Endodermal cell (in vitro differentiated cells): ENCODE measurements around the gene TRIM46. TPM values are rescaled to one million over a fixed set of nuclear protein-coding genes. Genes with fewer than 3 reads are reported as not detected.

Source experiments
- DNase-seq: peaks from one replicate; pipeline ENCODE4 v3.0.0-alpha.2; 2017
- H3K27ac ChIP-seq: 2 replicates; pipeline ENCODE4 v1.5.1; 2013; ENCODE audit warnings: mild to moderate bottlenecking, low read depth, low read length, moderate library complexity
- H3K27me3 ChIP-seq: 2 replicates; pipeline ENCODE4 v1.6.1; 2013; ENCODE audit warnings: mild to moderate bottlenecking, low read length, moderate library complexity; ENCODE audit not compliant: insufficient read depth, control insufficient read depth, poor library complexity, severe bottlenecking
- H3K36me3 ChIP-seq: 2 replicates; pipeline ENCODE4 v1.7.0; 2013; ENCODE audit warnings: mild to moderate bottlenecking, low read length, moderate library complexity; ENCODE audit not compliant: control insufficient read depth, insufficient read depth
- H3K4me1 ChIP-seq: one replicate; pipeline ENCODE4 v1.7.0; 2013; ENCODE audit warnings: low read length; ENCODE audit not compliant: control insufficient read depth, insufficient read depth
- H3K4me3 ChIP-seq: 2 replicates; pipeline ENCODE4 v1.5.1; 2013; ENCODE audit warnings: mild to moderate bottlenecking, low read length, moderate library complexity
- H3K9ac ChIP-seq: 2 replicates; pipeline ENCODE4 v1.6.1; 2013; ENCODE audit warnings: mild to moderate bottlenecking, low read length, moderate library complexity; ENCODE audit not compliant: poor library complexity, severe bottlenecking; ENCODE audit errors: extremely low read depth
- H3K9me3 ChIP-seq: 2 replicates; pipeline ENCODE4 v1.6.1; 2013; ENCODE audit warnings: mild to moderate bottlenecking, low read length, moderate library complexity; ENCODE audit not compliant: control insufficient read depth
- H3K27ac Mint-ChIP-seq: 2 replicates; pipeline ENCODE4 v1.8.0; 2020; ENCODE audit warnings: mixed read lengths
- H3K27me3 Mint-ChIP-seq: 2 replicates; pipeline ENCODE4 v1.8.0; 2021; ENCODE audit warnings: mild to moderate bottlenecking, mixed read lengths; ENCODE audit not compliant: insufficient read depth
- H3K36me3 Mint-ChIP-seq: 2 replicates; pipeline ENCODE4 v1.8.0; 2020; ENCODE audit warnings: low read depth, mixed read lengths
- H3K4me1 Mint-ChIP-seq: 2 replicates; pipeline ENCODE4 v1.8.0; 2020; ENCODE audit warnings: mixed read lengths
- H3K4me3 Mint-ChIP-seq: 2 replicates; pipeline ENCODE4 v1.8.0; 2020; ENCODE audit warnings: mild to moderate bottlenecking, moderate library complexity, mixed read lengths
- H3K9me3 Mint-ChIP-seq: 2 replicates; pipeline ENCODE4 v1.8.0; 2020; ENCODE audit warnings: mild to moderate bottlenecking, mixed read lengths
- WGBS, 2 experiments: methylation state at CpG; one replicate each; pipeline versions ENCODE4 v1.1.5 to v1.1.7; 2013; ENCODE audit warnings: missing lambda C conversion rate in 2 of 2, mixed read lengths in 1 of 2; ENCODE audit not compliant: insufficient coverage in 1 of 2, insufficient read length in 1 of 2; 5-methylcytosine and 5-hydroxymethylcytosine counted together
- long read RNA-seq, 4 experiments: library from polyadenylated mRNA in 2 of 4; library from RNA in 1 of 4; library from capped mRNA in 1 of 4; stranded (forward) in 3 of 4; unstranded in 1 of 4; transcript quantifications; one replicate each; pipeline ENCODE4 v2.0.0, GENCODE V29; 2020 to 2021; ENCODE audit warnings: inconsistent platforms in 1 of 4
- polyA plus RNA-seq, 2 experiments: library from polyadenylated mRNA; stranded (reverse); fragments of 50-300 nt; gene quantifications; one replicate each; pipeline ENCODE4 v1.2.3, GENCODE V29; 2013
- total RNA-seq, 2 donors: library from RNA; stranded (reverse); fragmentation: NEBNext Ultra II Directional in 1 of 2; extraction: Animal tissue kit (Norgen Biotek cat#: 25700) in 1 of 2; gene quantifications; 2 replicates in 1 of 2; 3 replicates in 1 of 2; pipeline ENCODE4 v1.2.1, GENCODE V29; 2021
- TF ChIP-seq, protein P1 (sequence below): fragments of 200-600 bp; sonication (generic); conservative IDR thresholded peaks from 2 replicates; pipeline ENCODE4 v1.5.0; 2021; ENCODE audit warnings: antibody characterized with exemption, mild to moderate bottlenecking

TRIM46 gene, protein sequence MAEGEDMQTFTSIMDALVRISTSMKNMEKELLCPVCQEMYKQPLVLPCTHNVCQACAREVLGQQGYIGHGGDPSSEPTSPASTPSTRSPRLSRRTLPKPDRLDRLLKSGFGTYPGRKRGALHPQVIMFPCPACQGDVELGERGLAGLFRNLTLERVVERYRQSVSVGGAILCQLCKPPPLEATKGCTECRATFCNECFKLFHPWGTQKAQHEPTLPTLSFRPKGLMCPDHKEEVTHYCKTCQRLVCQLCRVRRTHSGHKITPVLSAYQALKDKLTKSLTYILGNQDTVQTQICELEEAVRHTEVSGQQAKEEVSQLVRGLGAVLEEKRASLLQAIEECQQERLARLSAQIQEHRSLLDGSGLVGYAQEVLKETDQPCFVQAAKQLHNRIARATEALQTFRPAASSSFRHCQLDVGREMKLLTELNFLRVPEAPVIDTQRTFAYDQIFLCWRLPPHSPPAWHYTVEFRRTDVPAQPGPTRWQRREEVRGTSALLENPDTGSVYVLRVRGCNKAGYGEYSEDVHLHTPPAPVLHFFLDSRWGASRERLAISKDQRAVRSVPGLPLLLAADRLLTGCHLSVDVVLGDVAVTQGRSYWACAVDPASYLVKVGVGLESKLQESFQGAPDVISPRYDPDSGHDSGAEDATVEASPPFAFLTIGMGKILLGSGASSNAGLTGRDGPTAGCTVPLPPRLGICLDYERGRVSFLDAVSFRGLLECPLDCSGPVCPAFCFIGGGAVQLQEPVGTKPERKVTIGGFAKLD
- total RNA-seq, result 1 to 10 TPM; 5.1 to 7.1 TPM
- polyA plus RNA-seq (2013, experiment 1 of 2), result 9.8 TPM
- 9.5 TPM for polyA plus RNA-seq (2013, experiment 2 of 2)
- long read RNA-seq, experiment 1, partial matches to known transcripts, result 1 of 2 reads
- long read RNA-seq, experiment 1, other reads (novel, unspliced or antisense), result 1 of 2 reads
- long read RNA-seq, experiment 2, partial matches to known transcripts, result 0 of 2 reads
- long read RNA-seq, experiment 2, other reads (novel, unspliced or antisense), result 2 of 2 reads
- long read RNA-seq, experiment 3, partial matches to known transcripts, result 1 of 11 reads
- long read RNA-seq, experiment 3, other reads (novel, unspliced or antisense), result 7 of 11 reads
- long read RNA-seq, experiment 4, partial matches to known transcripts, result 0 of 1 reads
- long read RNA-seq, experiment 4, other reads (novel, unspliced or antisense), result 1 of 1 reads

DNA sequence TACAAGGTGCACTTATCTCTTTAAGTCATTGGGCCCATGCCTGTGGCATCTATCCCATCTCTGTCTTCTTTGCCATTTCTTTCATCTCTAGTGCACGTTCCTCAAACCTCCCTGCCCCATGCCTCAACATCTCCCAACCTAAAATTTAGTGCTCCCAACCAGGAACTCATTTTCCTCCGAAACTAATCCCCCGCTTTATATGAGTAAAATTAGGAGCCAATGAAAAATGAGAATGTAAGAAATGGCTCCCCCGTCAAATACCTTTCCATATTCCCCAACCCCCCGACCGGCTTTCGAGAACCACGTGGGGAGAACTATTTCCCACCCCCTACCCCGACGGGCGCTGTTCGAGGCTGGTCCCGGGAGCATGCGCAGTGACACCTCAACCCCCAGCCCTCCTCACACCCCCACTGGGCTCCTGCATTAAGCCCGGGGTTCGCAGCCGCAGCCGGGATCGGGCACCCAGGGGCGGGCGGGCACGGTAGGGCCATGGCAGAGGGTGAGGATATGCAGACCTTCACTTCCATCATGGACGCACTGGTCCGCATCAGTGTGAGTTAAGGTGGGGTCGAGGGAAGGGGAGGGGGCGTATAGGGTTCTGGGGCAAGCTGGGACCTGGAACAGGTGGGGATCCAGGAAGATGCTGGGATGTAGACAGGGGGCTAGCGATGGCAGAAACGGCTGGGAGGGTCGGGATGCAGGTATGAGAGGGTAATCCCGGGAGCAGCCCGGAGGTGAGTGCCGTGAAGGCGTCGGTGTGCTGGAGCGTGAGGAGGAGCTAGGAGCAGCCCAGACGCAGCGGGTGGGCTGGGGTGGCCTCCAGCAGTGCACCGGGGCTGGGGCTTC is at the start of gene TRIM46:
TSS of gene TRIM46 (plus strand) at position 372 of the 846 bp plus-strand sequence. CDS start at position 490, 118 bp downstream.
- peaks cover 16% of the 10 kb centered on the region for H3K36me3 Mint-ChIP-seq
- H3K4me1 Mint-ChIP-seq, result peaks cover 14% of the 10 kb centered on the region
- H3K9me3 Mint-ChIP-seq, result no peaks in the 10 kb centered on the region
- H3K4me3 ChIP-seq, result peak within 1 kb of the TSS; percentile 94
- H3K27ac Mint-ChIP-seq, result peak within 1 kb of the TSS; percentile 96
- H3K27me3 ChIP-seq, result no peaks in the 10 kb centered on the region
- no peaks in the 10 kb centered on the region for H3K4me1 ChIP-seq
- peak within 1 kb of the TSS; percentile 45 for H3K27ac ChIP-seq
- 0% methylated on average over 9 to 35 of the region's 38 CpGs for WGBS, 2 experiments
- DNase-seq, result peak; percentile 86
- H3K36me3 ChIP-seq, result peaks cover 26% of the 10 kb centered on the region
- H3K4me3 Mint-ChIP-seq, result peak within 1 kb of the TSS; percentile 97
- peaks cover 15% of the 10 kb centered on the region for H3K27me3 Mint-ChIP-seq
- no peaks in the 10 kb centered on the region for H3K9me3 ChIP-seq
- H3K9ac ChIP-seq, result peak within 1 kb of the TSS; percentile 81
- TF ChIP-seq, protein P1, sequence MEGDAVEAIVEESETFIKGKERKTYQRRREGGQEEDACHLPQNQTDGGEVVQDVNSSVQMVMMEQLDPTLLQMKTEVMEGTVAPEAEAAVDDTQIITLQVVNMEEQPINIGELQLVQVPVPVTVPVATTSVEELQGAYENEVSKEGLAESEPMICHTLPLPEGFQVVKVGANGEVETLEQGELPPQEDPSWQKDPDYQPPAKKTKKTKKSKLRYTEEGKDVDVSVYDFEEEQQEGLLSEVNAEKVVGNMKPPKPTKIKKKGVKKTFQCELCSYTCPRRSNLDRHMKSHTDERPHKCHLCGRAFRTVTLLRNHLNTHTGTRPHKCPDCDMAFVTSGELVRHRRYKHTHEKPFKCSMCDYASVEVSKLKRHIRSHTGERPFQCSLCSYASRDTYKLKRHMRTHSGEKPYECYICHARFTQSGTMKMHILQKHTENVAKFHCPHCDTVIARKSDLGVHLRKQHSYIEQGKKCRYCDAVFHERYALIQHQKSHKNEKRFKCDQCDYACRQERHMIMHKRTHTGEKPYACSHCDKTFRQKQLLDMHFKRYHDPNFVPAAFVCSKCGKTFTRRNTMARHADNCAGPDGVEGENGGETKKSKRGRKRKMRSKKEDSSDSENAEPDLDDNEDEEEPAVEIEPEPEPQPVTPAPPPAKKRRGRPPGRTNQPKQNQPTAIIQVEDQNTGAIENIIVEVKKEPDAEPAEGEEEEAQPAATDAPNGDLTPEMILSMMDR, result no peak

DNA sequence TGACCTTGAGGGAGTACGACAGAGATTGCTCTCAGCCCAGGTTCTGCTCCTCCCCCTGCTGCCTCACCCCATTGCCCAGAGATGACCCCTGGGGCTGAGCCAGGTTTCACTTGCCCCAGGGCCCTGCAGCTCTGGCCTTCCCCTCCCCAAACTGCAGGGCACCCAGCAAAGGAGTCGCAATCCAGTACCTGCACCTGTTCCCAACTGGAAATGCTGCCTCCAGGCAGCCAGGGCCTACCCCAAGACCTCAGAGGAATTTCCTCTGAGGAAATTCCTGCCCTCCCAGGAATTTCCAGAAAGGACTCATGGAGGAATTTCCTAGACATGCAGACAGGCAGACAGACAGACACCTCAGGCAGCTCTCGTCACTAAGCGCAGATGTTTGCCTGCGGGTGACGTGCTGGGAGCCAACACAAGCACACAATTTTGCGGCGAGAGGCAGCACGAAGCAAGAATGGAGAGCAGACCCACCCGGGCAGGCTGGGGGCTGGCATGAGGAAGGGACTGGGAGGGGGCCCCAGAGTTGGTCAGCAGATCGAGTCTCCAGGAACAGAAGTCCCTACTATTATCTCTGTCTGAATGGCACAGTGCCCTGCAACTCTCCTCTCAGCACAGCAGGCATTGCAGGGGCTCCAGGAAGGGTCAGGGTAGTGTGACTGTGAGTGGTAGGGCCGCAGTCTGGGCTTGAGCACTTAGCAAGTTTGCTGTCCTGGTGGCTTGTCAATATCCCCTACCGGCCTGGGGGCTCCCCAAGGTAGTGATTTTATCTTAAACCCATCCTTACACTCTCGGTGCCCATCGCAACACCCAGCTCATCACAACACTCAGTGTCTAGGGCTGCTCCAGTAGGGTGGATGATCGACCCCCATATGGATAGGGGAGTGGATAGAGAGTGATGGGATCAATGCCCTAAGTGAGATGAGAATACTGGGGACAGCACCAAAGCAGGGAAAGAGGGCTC is 48.9 kb upstream of the TRIM46 start:
- TF ChIP-seq, protein P1, result no peak
- Histone ChIP-seq H3K9ac (no peak overlapping the region), H3K4me3 (no peak overlapping the region), H3K9me3 (no peaks in the 10 kb centered on the region), H3K4me1 (peaks cover 12% of the 10 kb centered on the region), H3K27ac (no peak overlapping the region), H3K27me3 (peaks cover 80% of the 10 kb centered on the region), H3K36me3 (no peaks in the 10 kb centered on the region)
- Mint-ChIP-seq H3K27ac (no peak overlapping the region), H3K4me3 (no peak overlapping the region), H3K27me3 (peaks cover 90% of the 10 kb centered on the region), H3K36me3 (no peaks in the 10 kb centered on the region), H3K4me1 (peaks cover 29% of the 10 kb centered on the region), H3K9me3 (no peaks in the 10 kb centered on the region)
- peak; percentile 61 for DNase-seq
- WGBS, 2 experiments, result 53 to 72% methylated on average over 11 to 16 of the region's 16 CpGs
